Ishikawa (cell line): ENCODE results near the gene TBC1D21.

ENCODE experiments used
- CEBPB ChIP-seq: IDR thresholded peaks from 2 replicates; pipeline ENCODE4 v1.6.1; 2012
- EP300 ChIP-seq: IDR thresholded peaks from 2 replicates; pipeline ENCODE4 v1.6.1; 2012; ENCODE audit warnings: borderline replicate concordance
- MAX ChIP-seq: IDR thresholded peaks from 2 replicates; pipeline ENCODE4 v1.6.1; 2012

- no peak for TF ChIP-seq CEBPB
- TF ChIP-seq MAX, result no peak
- no peak for TF ChIP-seq EP300
These were observed 19.1 kb upstream of the TBC1D21 start for GRCh38 chr15:73854265-73854664.
